ENCODE results near the gene LRP5.

DNA sequence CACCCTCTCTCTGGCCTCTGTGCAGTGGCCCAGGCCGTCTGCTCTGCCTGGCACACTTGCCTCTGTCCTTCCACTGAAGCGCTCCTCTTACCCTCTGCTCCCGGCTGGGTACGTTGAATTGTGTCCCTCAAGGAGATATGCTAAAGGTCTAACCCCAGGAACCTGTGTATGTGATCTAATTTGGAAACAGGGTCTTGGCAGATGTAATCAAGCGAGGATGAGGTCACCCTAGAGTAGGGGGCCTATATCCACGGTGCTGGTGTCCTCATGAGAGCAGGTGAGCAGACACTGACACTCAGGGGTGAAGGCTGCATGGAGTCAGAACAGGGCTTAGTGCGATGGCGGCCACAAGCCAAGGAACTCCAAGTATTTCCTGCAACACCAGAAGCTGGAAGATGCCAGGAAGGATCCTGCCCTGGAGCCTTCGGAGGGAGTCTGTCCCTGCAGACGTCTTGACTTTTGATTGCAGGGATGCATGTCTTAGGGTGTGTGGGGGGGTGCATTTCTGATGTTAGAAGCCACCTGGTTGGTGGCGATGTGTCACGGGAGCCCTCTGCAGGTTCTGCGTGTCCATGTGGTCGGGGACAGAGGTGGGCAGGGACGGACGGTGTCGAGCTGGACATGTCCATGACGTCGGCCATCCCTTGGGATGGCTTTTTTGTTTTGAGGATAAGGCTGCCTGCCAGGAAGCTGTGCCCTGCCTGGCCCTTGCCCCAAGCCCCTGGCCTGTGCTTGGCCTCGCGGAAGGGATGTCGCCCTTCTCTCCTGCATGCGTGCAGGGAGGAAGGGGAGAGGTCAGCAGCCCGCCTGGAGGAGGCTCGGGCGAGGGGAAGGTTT is 68.6 kb downstream of the LRP5 start:
- TF ChIP-seq, protein P1, sequence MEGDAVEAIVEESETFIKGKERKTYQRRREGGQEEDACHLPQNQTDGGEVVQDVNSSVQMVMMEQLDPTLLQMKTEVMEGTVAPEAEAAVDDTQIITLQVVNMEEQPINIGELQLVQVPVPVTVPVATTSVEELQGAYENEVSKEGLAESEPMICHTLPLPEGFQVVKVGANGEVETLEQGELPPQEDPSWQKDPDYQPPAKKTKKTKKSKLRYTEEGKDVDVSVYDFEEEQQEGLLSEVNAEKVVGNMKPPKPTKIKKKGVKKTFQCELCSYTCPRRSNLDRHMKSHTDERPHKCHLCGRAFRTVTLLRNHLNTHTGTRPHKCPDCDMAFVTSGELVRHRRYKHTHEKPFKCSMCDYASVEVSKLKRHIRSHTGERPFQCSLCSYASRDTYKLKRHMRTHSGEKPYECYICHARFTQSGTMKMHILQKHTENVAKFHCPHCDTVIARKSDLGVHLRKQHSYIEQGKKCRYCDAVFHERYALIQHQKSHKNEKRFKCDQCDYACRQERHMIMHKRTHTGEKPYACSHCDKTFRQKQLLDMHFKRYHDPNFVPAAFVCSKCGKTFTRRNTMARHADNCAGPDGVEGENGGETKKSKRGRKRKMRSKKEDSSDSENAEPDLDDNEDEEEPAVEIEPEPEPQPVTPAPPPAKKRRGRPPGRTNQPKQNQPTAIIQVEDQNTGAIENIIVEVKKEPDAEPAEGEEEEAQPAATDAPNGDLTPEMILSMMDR (IDR thresholded peaks at IDR 0.05), result peak in 1 of 3 experiments; percentile 5
- TF ChIP-seq POLR2A (IDR thresholded peaks at IDR 0.05), result no peak

Measured in testis (tissue), 2 donors.